SH-SY5Y (cell line): ENCODE data around the gene LDHD.

Experiments used
- GATA2 ChIP-seq: IDR thresholded peaks from 2 replicates; pipeline ENCODE4 v1.6.1; 2011; ENCODE audit warnings: mild to moderate bottlenecking, low read depth, low read length
- GATA3 ChIP-seq: IDR thresholded peaks from 2 replicates; pipeline ENCODE4 v1.6.1; 2011; ENCODE audit warnings: low read depth, mild to moderate bottlenecking, low read length, moderate library complexity

DNA sequence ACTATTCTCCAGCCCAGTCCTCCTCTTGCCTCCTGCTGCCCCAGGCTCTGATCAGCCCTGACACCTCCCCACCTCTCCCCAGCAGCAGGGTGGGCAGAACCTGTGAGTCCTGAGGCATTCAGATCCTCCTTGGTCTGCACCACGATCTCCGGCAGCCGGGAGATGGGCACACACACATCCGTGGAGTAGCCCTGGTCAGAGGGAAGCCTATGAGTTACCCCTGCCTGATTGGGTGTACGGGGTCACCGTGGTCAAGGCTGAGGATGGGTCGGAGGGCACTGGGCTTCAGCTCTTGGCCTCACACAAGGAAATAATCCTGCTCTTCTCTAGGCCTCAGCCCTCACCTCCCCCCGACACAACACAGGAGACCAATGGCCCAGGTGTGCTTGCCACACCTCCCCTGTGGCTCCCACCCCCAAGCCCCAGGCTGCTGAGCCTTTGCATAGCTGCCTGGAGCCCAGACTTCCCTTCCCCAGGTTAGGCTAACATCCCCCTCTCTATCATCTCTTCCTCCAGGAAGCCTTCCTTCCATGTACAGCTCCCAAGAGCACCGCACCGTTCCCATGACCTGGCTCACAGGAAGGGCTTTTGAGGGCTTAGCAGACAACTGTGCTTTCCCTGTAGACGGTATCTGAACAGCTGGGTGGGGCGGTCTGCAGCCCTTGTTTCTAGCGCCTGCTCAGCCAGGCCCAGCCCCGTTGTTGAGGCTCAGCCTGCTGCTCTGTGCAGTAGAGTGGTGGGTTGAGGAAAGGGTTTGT is 3.7 kb downstream of the LDHD start:
- TF ChIP-seq GATA3 (no peak), GATA2 (no peak)
